ENCODE data around the gene DPY19L3. TPM values are rescaled to one million over a fixed set of nuclear protein-coding genes. Genes with fewer than 3 reads are reported as not detected.
A peak's percentile ranks its signal among the peaks of the same experiment; 100 is the strongest.

DPY19L3 gene, protein sequence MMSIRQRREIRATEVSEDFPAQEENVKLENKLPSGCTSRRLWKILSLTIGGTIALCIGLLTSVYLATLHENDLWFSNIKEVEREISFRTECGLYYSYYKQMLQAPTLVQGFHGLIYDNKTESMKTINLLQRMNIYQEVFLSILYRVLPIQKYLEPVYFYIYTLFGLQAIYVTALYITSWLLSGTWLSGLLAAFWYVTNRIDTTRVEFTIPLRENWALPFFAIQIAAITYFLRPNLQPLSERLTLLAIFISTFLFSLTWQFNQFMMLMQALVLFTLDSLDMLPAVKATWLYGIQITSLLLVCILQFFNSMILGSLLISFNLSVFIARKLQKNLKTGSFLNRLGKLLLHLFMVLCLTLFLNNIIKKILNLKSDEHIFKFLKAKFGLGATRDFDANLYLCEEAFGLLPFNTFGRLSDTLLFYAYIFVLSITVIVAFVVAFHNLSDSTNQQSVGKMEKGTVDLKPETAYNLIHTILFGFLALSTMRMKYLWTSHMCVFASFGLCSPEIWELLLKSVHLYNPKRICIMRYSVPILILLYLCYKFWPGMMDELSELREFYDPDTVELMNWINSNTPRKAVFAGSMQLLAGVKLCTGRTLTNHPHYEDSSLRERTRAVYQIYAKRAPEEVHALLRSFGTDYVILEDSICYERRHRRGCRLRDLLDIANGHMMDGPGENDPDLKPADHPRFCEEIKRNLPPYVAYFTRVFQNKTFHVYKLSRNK
- total RNA-seq, result 115 TPM

DNA sequence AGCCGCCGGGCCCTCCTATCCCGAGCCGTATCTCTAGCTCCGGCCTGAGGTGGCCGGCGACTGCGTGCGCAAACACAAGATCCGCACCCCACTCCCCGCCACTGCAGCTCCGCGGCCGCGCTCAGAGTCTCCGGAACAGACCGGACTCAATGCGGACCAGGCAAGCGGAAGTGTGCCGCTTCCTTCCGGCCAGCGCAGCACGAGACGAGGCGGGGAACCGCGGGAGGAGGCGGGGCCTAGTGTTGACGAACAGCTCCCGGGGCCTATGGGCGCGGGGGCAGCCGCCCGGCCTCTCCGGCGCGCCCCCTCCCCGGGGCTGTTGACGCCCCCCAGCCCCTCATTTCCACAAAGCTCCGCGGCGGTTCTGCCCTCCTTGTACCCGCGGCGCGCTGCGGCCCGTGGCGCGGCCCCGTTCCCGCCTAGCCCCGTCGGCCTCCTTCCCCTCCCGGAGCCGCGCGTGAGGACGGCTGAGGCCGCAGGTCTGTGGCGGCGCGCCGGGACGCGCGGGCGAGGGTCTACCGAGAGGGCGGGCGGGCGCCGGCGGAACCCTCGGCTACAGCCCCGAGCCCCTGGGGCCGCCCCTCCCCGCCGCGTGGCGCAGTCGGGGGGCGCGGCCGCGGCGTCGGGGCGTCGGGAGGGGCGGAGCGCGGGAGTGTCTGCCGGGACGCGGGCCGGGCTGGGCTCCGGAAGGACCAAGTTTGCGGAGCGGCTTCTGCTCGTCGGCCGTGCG lies at the start of gene DPY19L3:
Gene DPY19L3, plus strand, starts transcription at position 340 of the 730 bp plus-strand sequence. CDS start 2,484 bp downstream, outside the sequence.
- H3K27me3 ChIP-seq, result no peaks in the 10 kb centered on the region
- H3K9me3 ChIP-seq, result no peaks in the 10 kb centered on the region
- intact Hi-C loops (cut with DNase I), result loop anchor here (1.0 to 5.0 kb wide), 6 partner anchors 33 to 771 kb away; partner anchors contain the start of genes ANKRD27, PDCD5, RGS9BP and ZNF507
- peak; percentile 81 to 97 for DNase-seq (ENCODE audit: low spot score in 2 of 2)
- H3K4me1 ChIP-seq, result peaks cover 0 to 14% of the 10 kb centered on the region in 2 donors
- H3K4me3 ChIP-seq, result peak within 1 kb of the TSS; percentile 93 to 94
- TF ChIP-seq, protein P1, sequence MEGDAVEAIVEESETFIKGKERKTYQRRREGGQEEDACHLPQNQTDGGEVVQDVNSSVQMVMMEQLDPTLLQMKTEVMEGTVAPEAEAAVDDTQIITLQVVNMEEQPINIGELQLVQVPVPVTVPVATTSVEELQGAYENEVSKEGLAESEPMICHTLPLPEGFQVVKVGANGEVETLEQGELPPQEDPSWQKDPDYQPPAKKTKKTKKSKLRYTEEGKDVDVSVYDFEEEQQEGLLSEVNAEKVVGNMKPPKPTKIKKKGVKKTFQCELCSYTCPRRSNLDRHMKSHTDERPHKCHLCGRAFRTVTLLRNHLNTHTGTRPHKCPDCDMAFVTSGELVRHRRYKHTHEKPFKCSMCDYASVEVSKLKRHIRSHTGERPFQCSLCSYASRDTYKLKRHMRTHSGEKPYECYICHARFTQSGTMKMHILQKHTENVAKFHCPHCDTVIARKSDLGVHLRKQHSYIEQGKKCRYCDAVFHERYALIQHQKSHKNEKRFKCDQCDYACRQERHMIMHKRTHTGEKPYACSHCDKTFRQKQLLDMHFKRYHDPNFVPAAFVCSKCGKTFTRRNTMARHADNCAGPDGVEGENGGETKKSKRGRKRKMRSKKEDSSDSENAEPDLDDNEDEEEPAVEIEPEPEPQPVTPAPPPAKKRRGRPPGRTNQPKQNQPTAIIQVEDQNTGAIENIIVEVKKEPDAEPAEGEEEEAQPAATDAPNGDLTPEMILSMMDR (IDR thresholded peaks at IDR 0.05), result no peak
- peak within 1 kb of the TSS; percentile 99 to 100 for H3K27ac ChIP-seq
- H3K36me3 ChIP-seq, result peaks cover 0 to 19% of the 10 kb centered on the region in 2 donors

DNA sequence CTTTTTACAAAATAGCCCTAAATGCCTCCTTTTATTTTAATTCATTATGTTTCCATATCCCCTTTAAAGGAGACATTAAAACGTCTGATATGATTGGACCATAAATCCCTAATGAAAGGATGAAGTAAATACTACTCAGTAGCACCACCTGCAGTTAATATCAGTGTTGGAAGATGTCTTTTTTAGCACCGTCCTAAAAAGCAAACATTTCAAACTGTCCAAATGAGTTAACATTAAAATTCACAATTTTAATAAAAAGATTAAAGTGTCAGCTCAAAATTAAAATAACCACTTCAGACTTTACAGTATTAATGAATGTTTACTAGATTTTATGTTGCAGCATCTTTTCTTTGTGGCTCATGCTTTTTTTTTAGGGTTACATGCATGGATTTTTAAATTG lies 47.9 kb upstream of the DPY19L3 start:
- Histone ChIP-seq H3K9me3 (no peaks in the 10 kb centered on the region), H3K36me3 (peaks cover 51 to 63% of the 10 kb centered on the region in 2 donors), H3K27me3 (no peaks in the 10 kb centered on the region), H3K27ac (no peak overlapping the region), H3K4me1 (peaks cover 0 to 9% of the 10 kb centered on the region in 2 donors), H3K4me3 (no peak overlapping the region)
- intact Hi-C loops (cut with DNase I), result no loop called here
- DNase-seq (ENCODE audit: low spot score in 2 of 2), result no peak
- TF ChIP-seq, protein P1 (IDR thresholded peaks at IDR 0.05), result peak in 1 of 3 experiments; percentile 21

DNA sequence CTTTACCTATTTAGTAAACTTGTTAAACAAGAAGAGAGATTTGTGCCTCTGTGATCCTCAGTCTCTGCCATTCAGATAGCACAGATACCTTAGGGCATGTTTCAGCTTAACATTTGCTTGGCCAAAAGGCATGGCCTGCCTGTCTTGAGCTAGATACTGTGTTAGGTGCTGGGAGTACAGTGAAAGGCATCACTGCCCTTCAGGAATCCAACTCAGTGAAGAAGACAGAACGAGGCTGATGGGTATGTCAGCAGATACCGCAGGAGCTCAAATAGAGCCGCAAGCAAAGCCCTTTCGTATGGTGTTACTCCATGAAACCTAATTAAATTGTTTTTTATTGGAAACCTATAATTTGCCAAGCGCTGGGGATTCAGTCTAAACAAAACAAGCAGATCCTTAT lies 47.2 kb upstream of the DPY19L3 start:
- Histone ChIP-seq H3K27ac (no peak overlapping the region), H3K9me3 (no peaks in the 10 kb centered on the region), H3K36me3 (peaks cover 45 to 58% of the 10 kb centered on the region in 2 donors), H3K4me3 (no peak overlapping the region), H3K4me1 (peaks cover 0 to 9% of the 10 kb centered on the region in 2 donors), H3K27me3 (no peaks in the 10 kb centered on the region)
- no peak for DNase-seq (ENCODE audit: low spot score in 2 of 2)
- TF ChIP-seq, protein P1 (IDR thresholded peaks at IDR 0.05), result no peak
- intact Hi-C loops (cut with DNase I), result no loop called here

DNA sequence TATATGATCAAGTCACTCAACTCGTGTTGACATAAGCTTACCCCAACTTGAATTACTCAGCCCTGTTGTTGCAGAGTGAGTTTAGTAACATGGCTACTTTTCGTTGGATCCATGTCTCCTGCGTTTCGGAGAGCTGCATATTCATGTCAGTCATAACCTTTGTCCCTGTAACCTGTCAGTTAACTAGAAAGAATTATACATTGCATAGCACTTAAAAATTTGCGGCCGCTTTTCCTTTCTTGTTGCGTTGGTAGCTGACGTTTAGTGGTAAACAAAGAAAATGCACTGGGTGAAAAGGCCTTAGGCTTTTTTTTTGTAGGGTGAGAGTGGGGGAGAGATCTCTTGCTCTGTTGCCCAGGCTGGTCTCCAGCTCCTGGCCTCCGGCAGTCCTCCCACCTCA lies 46.0 kb upstream of the DPY19L3 start:
- H3K4me3 ChIP-seq, result no peak overlapping the region
- H3K4me1 ChIP-seq, result peaks cover 0 to 15% of the 10 kb centered on the region in 2 donors
- peaks cover 32 to 46% of the 10 kb centered on the region in 2 donors for H3K36me3 ChIP-seq
- TF ChIP-seq, protein P1 (IDR thresholded peaks at IDR 0.05), result no peak
- no peak overlapping the region for H3K27ac ChIP-seq
- intact Hi-C loops (cut with DNase I), result no loop called here
- H3K9me3 ChIP-seq, result no peaks in the 10 kb centered on the region
- DNase-seq (ENCODE audit: low spot score in 2 of 2), result no peak
- H3K27me3 ChIP-seq, result no peaks in the 10 kb centered on the region

DNA sequence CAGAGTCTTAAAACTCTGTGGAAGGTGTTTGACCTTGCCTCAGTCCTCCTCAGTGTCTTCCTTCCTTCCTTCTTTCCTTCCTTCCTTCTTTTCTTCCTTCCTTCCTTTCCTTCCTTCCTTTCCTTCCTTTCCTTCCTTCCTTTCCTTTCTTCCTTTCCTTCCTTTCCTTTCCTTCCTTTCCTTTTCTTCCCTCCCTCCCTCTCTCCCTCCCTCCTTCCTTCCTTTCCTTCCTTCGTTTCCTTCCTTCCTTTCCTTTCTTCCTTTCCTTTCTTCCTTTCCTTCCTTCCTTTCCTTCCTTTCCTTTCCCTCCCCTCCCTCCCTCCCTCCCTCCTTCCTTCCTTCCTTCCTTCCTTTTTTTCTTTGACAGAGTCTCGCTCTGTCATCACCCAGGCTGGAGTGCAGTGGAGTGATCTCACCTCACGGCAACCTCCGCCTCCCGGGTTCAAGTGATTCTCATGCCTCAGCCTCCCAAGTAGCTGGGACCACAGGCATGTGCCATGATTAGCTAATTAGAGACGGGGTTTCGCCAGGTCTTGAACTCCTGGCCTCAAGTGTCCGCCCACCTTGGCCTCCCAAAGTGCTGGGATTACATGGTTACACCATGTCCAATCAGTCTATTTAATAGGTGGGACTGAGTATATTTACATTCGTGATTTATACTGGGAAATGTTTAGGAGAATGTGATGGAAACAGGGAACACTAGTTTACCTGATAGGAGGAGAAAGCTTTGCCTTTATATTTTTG lies 43.8 kb upstream of the DPY19L3 start:
- Histone ChIP-seq H3K4me1 (peaks cover 0 to 18% of the 10 kb centered on the region in 2 donors), H3K9me3 (no peaks in the 10 kb centered on the region), H3K4me3 (no peak overlapping the region), H3K36me3 (peaks cover 28 to 31% of the 10 kb centered on the region in 2 donors), H3K27ac (peak overlapping the region; percentile 78 to 81), H3K27me3 (no peaks in the 10 kb centered on the region)
- no peak for DNase-seq (ENCODE audit: low spot score in 2 of 2)
- TF ChIP-seq, protein P1 (IDR thresholded peaks at IDR 0.05), result no peak
- intact Hi-C loops (cut with DNase I), result no loop called here

Measured in ascending aorta (tissue), 2 donors.